Measurements from ENCODE around the gene SLC18A3.
A peak's percentile ranks its signal among the peaks of the same experiment; 100 is the strongest.

SLC18A3 gene

GRCh38 chr10:49585387-49585786 is 24.7 kb upstream of the SLC18A3 start:
- TF ChIP-seq CTCF (IDR thresholded peaks at IDR 0.05; ENCODE audit: low read depth, low read length, missing control alignments): no peak
- no peak for DNase-seq (ENCODE audit: low read depth)
- H3K4me3 ChIP-seq (ENCODE audit: low read depth, low read length): no peak overlapping the region

GRCh38 chr10:49587981-49588380 is 22.1 kb upstream of the SLC18A3 start:
- no peak for DNase-seq (ENCODE audit: low read depth)
- no peak for TF ChIP-seq CTCF (IDR thresholded peaks at IDR 0.05; ENCODE audit: low read depth, low read length, missing control alignments)
- H3K4me3 ChIP-seq (ENCODE audit: low read depth, low read length): no peak overlapping the region

GRCh38 chr10:49592726-49593563 is 17.2 kb upstream of the SLC18A3 start:
- TF ChIP-seq CTCF (IDR thresholded peaks at IDR 0.05; ENCODE audit: low read depth, low read length, missing control alignments): peak; percentile 96
- no peak for DNase-seq (ENCODE audit: low read depth)
- no peak overlapping the region for H3K4me3 ChIP-seq (ENCODE audit: low read depth, low read length)

GRCh38 chr10:49593564-49593875 is 16.6 kb upstream of the SLC18A3 start:
- no peak overlapping the region for H3K4me3 ChIP-seq (ENCODE audit: low read depth, low read length)
- no peak for TF ChIP-seq CTCF (IDR thresholded peaks at IDR 0.05; ENCODE audit: low read depth, low read length, missing control alignments)
- DNase-seq (ENCODE audit: low read depth): no peak

GRCh38 chr10:49593998-49594397 is 16.1 kb upstream of the SLC18A3 start:
- H3K4me3 ChIP-seq (ENCODE audit: low read depth, low read length): no peak overlapping the region
- no peak for TF ChIP-seq CTCF (IDR thresholded peaks at IDR 0.05; ENCODE audit: low read depth, low read length, missing control alignments)
- DNase-seq (ENCODE audit: low read depth): no peak

GRCh38 chr10:49594594-49594993 is 15.5 kb upstream of the SLC18A3 start:
- no peak for DNase-seq (ENCODE audit: low read depth)
- H3K4me3 ChIP-seq (ENCODE audit: low read depth, low read length): no peak overlapping the region
- TF ChIP-seq CTCF (IDR thresholded peaks at IDR 0.05; ENCODE audit: low read depth, low read length, missing control alignments): peak; percentile 84
